Neuron (in vitro differentiated cells): ENCODE results near the gene POC1B.

ENCODE experiments used
- H2AFZ ChIP-seq: one replicate; pipeline ENCODE4 v1.6.1; 2013; ENCODE audit warnings: low read depth, mild to moderate bottlenecking, inconsistent platforms, low read length, moderate library complexity
- H3K27me3 ChIP-seq: one replicate; pipeline ENCODE4 v1.6.1; 2013; ENCODE audit warnings: low read length; ENCODE audit not compliant: insufficient read depth
- H3K36me3 ChIP-seq: one replicate; pipeline ENCODE4 v1.6.1; 2013; ENCODE audit warnings: low read length; ENCODE audit not compliant: insufficient read depth
- H3K4me1 ChIP-seq: one replicate; pipeline ENCODE4 v1.6.1; 2013; ENCODE audit warnings: low read length; ENCODE audit not compliant: insufficient read depth
- H3K4me3 ChIP-seq: 2 replicates; pipeline ENCODE4 v1.5.1; 2013; ENCODE audit warnings: mild to moderate bottlenecking, low read length, moderate library complexity
- H3K9me3 ChIP-seq: one replicate; pipeline ENCODE4 v1.6.1; 2013; ENCODE audit warnings: low read length

The POC1B gene

GRCh38 chr12:89551747-89552146 is 25.9 kb upstream of the POC1B start:
- Histone ChIP-seq H3K36me3 (no peaks in the 10 kb centered on the region), H3K27me3 (no peaks in the 10 kb centered on the region), H3K4me1 (no peaks in the 10 kb centered on the region), H3K4me3 (no peak overlapping the region), H3K9me3 (no peaks in the 10 kb centered on the region), H2AFZ (no peak overlapping the region)

- Histone ChIP-seq H3K36me3 (no peaks in the 10 kb centered on the region), H2AFZ (no peak overlapping the region), H3K27me3 (no peaks in the 10 kb centered on the region), H3K4me3 (no peak overlapping the region), H3K4me1 (peaks cover 12% of the 10 kb centered on the region), H3K9me3 (no peaks in the 10 kb centered on the region)
These were observed 21.3 kb upstream of the POC1B start for GRCh38 chr12:89547101-89547500.

- Histone ChIP-seq H3K4me1 (peaks cover 12% of the 10 kb centered on the region), H3K9me3 (no peaks in the 10 kb centered on the region), H3K36me3 (no peaks in the 10 kb centered on the region), H3K27me3 (no peaks in the 10 kb centered on the region), H2AFZ (no peak overlapping the region), H3K4me3 (no peak overlapping the region)
These were observed 20.3 kb upstream of the POC1B start for GRCh38 chr12:89546151-89546550.

GRCh38 chr12:89544681-89545184 is 18.9 kb upstream of the POC1B start:
- peaks cover 12% of the 10 kb centered on the region for H3K4me1 ChIP-seq
- H3K27me3 ChIP-seq = no peaks in the 10 kb centered on the region
- no peak overlapping the region for H3K4me3 ChIP-seq
- no peaks in the 10 kb centered on the region for H3K9me3 ChIP-seq
- H2AFZ ChIP-seq = no peak overlapping the region
- H3K36me3 ChIP-seq = no peaks in the 10 kb centered on the region

- Histone ChIP-seq H2AFZ (no peak overlapping the region), H3K36me3 (no peaks in the 10 kb centered on the region), H3K4me1 (peaks cover 12% of the 10 kb centered on the region), H3K9me3 (no peaks in the 10 kb centered on the region), H3K27me3 (no peaks in the 10 kb centered on the region), H3K4me3 (no peak overlapping the region)
These were observed 18.2 kb upstream of the POC1B start for GRCh38 chr12:89544022-89544421.

GRCh38 chr12:89542912-89543592 is 17.2 kb upstream of the POC1B start:
- H3K4me3 ChIP-seq = no peak overlapping the region
- H3K9me3 ChIP-seq = no peaks in the 10 kb centered on the region
- no peaks in the 10 kb centered on the region for H3K36me3 ChIP-seq
- H2AFZ ChIP-seq = no peak overlapping the region
- H3K4me1 ChIP-seq = peaks cover 12% of the 10 kb centered on the region
- H3K27me3 ChIP-seq = no peaks in the 10 kb centered on the region

GRCh38 chr12:89542236-89542635 is 16.4 kb upstream of the POC1B start:
- no peaks in the 10 kb centered on the region for H3K36me3 ChIP-seq
- no peak overlapping the region for H3K4me3 ChIP-seq
- H3K27me3 ChIP-seq = no peaks in the 10 kb centered on the region
- no peaks in the 10 kb centered on the region for H3K9me3 ChIP-seq
- H2AFZ ChIP-seq = no peak overlapping the region
- peaks cover 12% of the 10 kb centered on the region for H3K4me1 ChIP-seq

- Histone ChIP-seq H3K4me1 (peaks cover 12% of the 10 kb centered on the region), H3K4me3 (no peak overlapping the region), H3K36me3 (no peaks in the 10 kb centered on the region), H2AFZ (no peak overlapping the region), H3K27me3 (no peaks in the 10 kb centered on the region), H3K9me3 (no peaks in the 10 kb centered on the region)
These were observed 14.7 kb upstream of the POC1B start for GRCh38 chr12:89540586-89540985.

- peaks cover 6% of the 10 kb centered on the region for H3K4me1 ChIP-seq
- no peaks in the 10 kb centered on the region for H3K9me3 ChIP-seq
- H2AFZ ChIP-seq = no peak overlapping the region
- no peak overlapping the region for H3K4me3 ChIP-seq
- no peaks in the 10 kb centered on the region for H3K36me3 ChIP-seq
- H3K27me3 ChIP-seq = no peaks in the 10 kb centered on the region
These were observed 13.8 kb upstream of the POC1B start for GRCh38 chr12:89539426-89540223.

GRCh38 chr12:89538897-89539296 is 13.1 kb upstream of the POC1B start:
- no peaks in the 10 kb centered on the region for H3K9me3 ChIP-seq

GRCh38 chr12:89537389-89537788 is 11.5 kb upstream of the POC1B start:
- no peak overlapping the region for H3K4me3 ChIP-seq
- H3K27me3 ChIP-seq = no peaks in the 10 kb centered on the region
- H2AFZ ChIP-seq = no peak overlapping the region
- H3K4me1 ChIP-seq = no peaks in the 10 kb centered on the region
- H3K9me3 ChIP-seq = no peaks in the 10 kb centered on the region
- H3K36me3 ChIP-seq = no peaks in the 10 kb centered on the region

More at GRCh38 chr12:89538897-89539296, 13.1 kb upstream of the POC1B start:
- Histone ChIP-seq H3K36me3 (no peaks in the 10 kb centered on the region), H3K4me3 (no peak overlapping the region), H3K27me3 (no peaks in the 10 kb centered on the region), H2AFZ (no peak overlapping the region), H3K4me1 (peaks cover under 1% of the 10 kb centered on the region)

GRCh38 chr12:89529738-89530137 is 3.9 kb upstream of the POC1B start:
- H2AFZ ChIP-seq = no peak overlapping the region
- H3K27me3 ChIP-seq = no peaks in the 10 kb centered on the region
- no peaks in the 10 kb centered on the region for H3K36me3 ChIP-seq
- H3K9me3 ChIP-seq = no peaks in the 10 kb centered on the region
- no peak overlapping the region for H3K4me3 ChIP-seq
- H3K4me1 ChIP-seq = peaks cover 2% of the 10 kb centered on the region

- no peak overlapping the region for H2AFZ ChIP-seq
- no peaks in the 10 kb centered on the region for H3K27me3 ChIP-seq
These were observed 2.6 kb upstream of the POC1B start for GRCh38 chr12:89528434-89528833.

More at GRCh38 chr12:89528434-89528833, 2.6 kb upstream of the POC1B start:
- H3K36me3 ChIP-seq = no peaks in the 10 kb centered on the region
- H3K9me3 ChIP-seq = no peaks in the 10 kb centered on the region
- no peak overlapping the region for H3K4me3 ChIP-seq
- H3K4me1 ChIP-seq = peaks cover 11% of the 10 kb centered on the region
